ENCODE data around the gene SV2A. TPM values are rescaled to one million over a fixed set of nuclear protein-coding genes. Genes with fewer than 3 reads are reported as not detected.
"Not testable (repeated sequence)": the region's sequence is repeated elsewhere in the genome, so short reads cannot be mapped to it uniquely, and the experiment has no call there.

Gene SV2A
- total and polyA plus RNA-seq, 7 donors, result 0.13 to 0.48 (median 0.17) TPM

GRCh38 chr1:149887456-149888246 is 30.0 kb downstream of the SV2A start:
- peaks cover 19% of the 10 kb centered on the region for H3K4me1 ChIP-seq
- H3K27me3 ChIP-seq (ENCODE audit: insufficient read depth in 3 of 3, low read length in 2 of 3), result no peaks in the 10 kb centered on the region
- WGBS, 3 donors, result 0 to 1% (median 0%) methylated on average over 44 to 46 of the region's 46 CpGs
- H3K36me3 ChIP-seq (ENCODE audit: insufficient read depth in 1 of 2, low read depth in 1 of 2), result no peaks in the 10 kb centered on the region
- intact Hi-C loops (cut with DNase I), result loop anchor here in 1 of 2 donors (10.0 kb wide), 1 partner anchor 167 kb away; no protein-coding TSS in a partner anchor
- H3K4me3 ChIP-seq, result peak overlapping the region; percentile 79
- TF ChIP-seq CTCF (IDR thresholded peaks at IDR 0.05), result peak; percentile 6
- peak overlapping the region; percentile 98 for H3K27ac ChIP-seq
- peak; percentile 83 to 92 for DNase-seq
- ATAC-seq, result peak; percentile 73 to 78 (median 75)
- H3K9me3 ChIP-seq, result no peaks in the 10 kb centered on the region

- DNase-seq, H3K9me3 ChIP-seq: not testable (repeated sequence)
- 0 to 1% (median 1%) methylated on average over 12 to 13 of the region's 13 CpGs for WGBS, 3 donors
These were observed 30.5 kb downstream of the SV2A start for GRCh38 chr1:149887196-149887455.

GRCh38 chr1:149886396-149887195 is 31.0 kb downstream of the SV2A start:
- ATAC-seq (peak; percentile 80 to 84 (median 81)), DNase-seq (peak; percentile 76 to 88)
- Histone ChIP-seq H3K4me3 (peak overlapping the region; percentile 79), H3K9me3 (no peaks in the 10 kb centered on the region), H3K36me3 (ENCODE audit: insufficient read depth in 1 of 2, low read depth in 1 of 2) (no peaks in the 10 kb centered on the region), H3K27me3 (ENCODE audit: insufficient read depth in 3 of 3, low read length in 2 of 3) (no peaks in the 10 kb centered on the region), H3K4me1 (peaks cover 19% of the 10 kb centered on the region), H3K27ac (peak overlapping the region; percentile 98)
- 0% methylated on average over 62 of the region's 62 CpGs for WGBS, 3 donors
- TF ChIP-seq CTCF (IDR thresholded peaks at IDR 0.05), result no peak
- intact Hi-C loops (cut with DNase I), result loop anchor here in 1 of 2 donors (10.0 kb wide), 1 partner anchor 168 kb away; no protein-coding TSS in a partner anchor

More at GRCh38 chr1:149887196-149887455, 30.5 kb downstream of the SV2A start:
- ATAC-seq; H3K36me3 ChIP-seq (ENCODE audit: insufficient read depth in 1 of 2, low read depth in 1 of 2); H3K27me3 ChIP-seq (ENCODE audit: insufficient read depth in 3 of 3, low read length in 2 of 3): not testable (repeated sequence)
- Histone ChIP-seq H3K4me3 (peak overlapping the region; percentile 79), H3K27ac (peak overlapping the region; percentile 98), H3K4me1 (peaks cover 19% of the 10 kb centered on the region)
- intact Hi-C loops (cut with DNase I), result loop anchor here in 1 of 2 donors (10.0 kb wide), 1 partner anchor 168 kb away; no protein-coding TSS in a partner anchor

GRCh38 chr1:149886121-149886395 is 31.6 kb downstream of the SV2A start:
- DNase-seq, result not testable (repeated sequence)
- peaks cover 19% of the 10 kb centered on the region for H3K4me1 ChIP-seq

GRCh38 chr1:149885339-149886120 is 32.1 kb downstream of the SV2A start:
- TF ChIP-seq CTCF (IDR thresholded peaks at IDR 0.05), result no peak
- Histone ChIP-seq H3K27me3 (ENCODE audit: insufficient read depth in 3 of 3, low read length in 2 of 3) (no peaks in the 10 kb centered on the region), H3K27ac (peak overlapping the region; percentile 98), H3K4me3 (peak overlapping the region; percentile 79), H3K36me3 (ENCODE audit: insufficient read depth in 1 of 2, low read depth in 1 of 2) (no peaks in the 10 kb centered on the region), H3K4me1 (peaks cover 19% of the 10 kb centered on the region), H3K9me3 (no peaks in the 10 kb centered on the region)
- intact Hi-C loops (cut with DNase I), result loop anchor here in 1 of 2 donors (10.0 kb wide), 1 partner anchor 169 kb away; no protein-coding TSS in a partner anchor
- WGBS, 3 donors, result 0 to 1% (median 0%) methylated on average over 36 of the region's 36 CpGs
- DNase-seq (peak; percentile 88 to 94), ATAC-seq (peak; percentile 43 to 64 (median 53))

More at GRCh38 chr1:149886121-149886395, 31.6 kb downstream of the SV2A start:
- Histone ChIP-seq H3K4me3 (peak overlapping the region; percentile 79), H3K27ac (peak overlapping the region; percentile 98)
- H3K27me3 ChIP-seq (ENCODE audit: insufficient read depth in 3 of 3, low read length in 2 of 3); H3K36me3 ChIP-seq (ENCODE audit: insufficient read depth in 1 of 2, low read depth in 1 of 2); H3K9me3 ChIP-seq: not testable (repeated sequence)
- intact Hi-C loops (cut with DNase I), result loop anchor here in 1 of 2 donors (10.0 kb wide), 1 partner anchor 169 kb away; no protein-coding TSS in a partner anchor
- peak; percentile 2 to 27 (median 21) for ATAC-seq
- WGBS, 3 donors, result 0 to 1% (median 0%) methylated on average over 17 to 19 of the region's 19 CpGs
